ENCODE results near the gene RIMS1.

DNA sequence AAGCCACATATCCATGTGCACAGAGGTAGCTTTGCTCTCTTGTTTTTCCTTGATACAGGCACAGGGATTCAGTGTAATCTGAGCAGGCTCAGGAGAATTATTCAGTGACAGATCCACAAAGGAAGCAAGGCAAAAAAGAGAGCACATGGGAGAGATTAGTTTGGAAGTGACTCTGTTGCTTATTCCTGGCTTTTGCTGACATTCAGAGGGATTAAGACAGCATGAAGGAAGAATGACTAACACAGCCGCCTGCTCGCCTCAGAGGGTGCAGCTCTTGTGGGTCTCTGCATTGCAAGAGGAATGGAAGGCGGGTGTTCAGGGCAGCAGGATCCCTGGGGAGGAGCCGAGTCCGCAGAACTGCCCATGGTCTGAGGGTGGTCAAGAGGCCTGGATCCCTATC is 532.1 kb downstream of the RIMS1 start:
- no peak for TF ChIP-seq TOX (CRISPR knock-in tag; IDR thresholded peaks at IDR 0.05; ENCODE audit: borderline replicate concordance)
- no peak for TF ChIP-seq ZC3H10 (CRISPR knock-in tag; IDR thresholded peaks at IDR 0.05)
- TF ChIP-seq, protein P1, sequence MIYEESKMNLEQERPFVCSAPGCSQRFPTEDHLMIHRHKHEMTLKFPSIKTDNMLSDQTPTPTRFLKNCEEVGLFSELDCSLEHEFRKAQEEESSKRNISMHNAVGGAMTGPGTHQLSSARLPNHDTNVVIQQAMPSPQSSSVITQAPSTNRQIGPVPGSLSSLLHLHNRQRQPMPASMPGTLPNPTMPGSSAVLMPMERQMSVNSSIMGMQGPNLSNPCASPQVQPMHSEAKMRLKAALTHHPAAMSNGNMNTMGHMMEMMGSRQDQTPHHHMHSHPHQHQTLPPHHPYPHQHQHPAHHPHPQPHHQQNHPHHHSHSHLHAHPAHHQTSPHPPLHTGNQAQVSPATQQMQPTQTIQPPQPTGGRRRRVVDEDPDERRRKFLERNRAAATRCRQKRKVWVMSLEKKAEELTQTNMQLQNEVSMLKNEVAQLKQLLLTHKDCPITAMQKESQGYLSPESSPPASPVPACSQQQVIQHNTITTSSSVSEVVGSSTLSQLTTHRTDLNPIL (CRISPR knock-in tag; IDR thresholded peaks at IDR 0.05; ENCODE audit: low read depth): no peak
- no peak for TF ChIP-seq OSR1 (CRISPR knock-in tag; IDR thresholded peaks at IDR 0.05)
- no peak for TF ChIP-seq ZFP3 (CRISPR knock-in tag; IDR thresholded peaks at IDR 0.05)
- TF ChIP-seq ISL1 (CRISPR knock-in tag; IDR thresholded peaks at IDR 0.05): no peak
- no peak for TF ChIP-seq PPARA (CRISPR knock-in tag; IDR thresholded peaks at IDR 0.05; ENCODE audit: borderline replicate concordance)
- no peak for TF ChIP-seq TCF4 (CRISPR knock-in tag; IDR thresholded peaks at IDR 0.05; ENCODE audit: borderline replicate concordance)
- TF ChIP-seq GLIS3 (CRISPR knock-in tag; IDR thresholded peaks at IDR 0.05): no peak
